ENCODE data around the gene OR52N4. TPM values are rescaled to one million over a fixed set of nuclear protein-coding genes. Genes with fewer than 3 reads are reported as not detected.
"Not testable (repeated sequence)": the region's sequence is repeated elsewhere in the genome, so short reads cannot be mapped to it uniquely, and the experiment has no call there.

OR52N4 gene
- total RNA-seq: under 1 TPM; 0.74 to 0.99 TPM

GRCh38 chr11:5753943-5754342, at the start of gene OR52N4:
Gene OR52N4, plus strand, starts transcription at chr11:5754243. Its CDS starts 498 bp downstream, at chr11:5754741.
- no peaks in the 10 kb centered on the region for H3K27me3 Mint-ChIP-seq (ENCODE audit: low read depth)
- CTCF ChIA-PET: no interaction called here
- no peak for DNase-seq
- no peaks in the 10 kb centered on the region for H3K4me1 Mint-ChIP-seq (ENCODE audit: low read depth)
- intact Hi-C loops (cut with micrococcal nuclease): no loop called here
- H3K27ac Mint-ChIP-seq: no peak within 1 kb of the TSS
- H3K4me3 Mint-ChIP-seq: no peak within 1 kb of the TSS
- H3K36me3 Mint-ChIP-seq (ENCODE audit: low read depth): no peaks in the 10 kb centered on the region
- no peaks in the 10 kb centered on the region for H3K9me3 Mint-ChIP-seq

GRCh38 chr11:5705688-5706087, 48.4 kb upstream of the OR52N4 start:
- intact Hi-C loops (cut with micrococcal nuclease): no loop called here
- no peak for DNase-seq

GRCh38 chr11:5712507-5712906, 41.5 kb upstream of the OR52N4 start:
- intact Hi-C loops (cut with micrococcal nuclease): loop anchor here (1.0 kb wide), 3 partner anchors 28 to 236 kb away; no protein-coding TSS in a partner anchor
- H3K4me3 Mint-ChIP-seq: no peak overlapping the region
- peaks cover 3% of the 10 kb centered on the region for H3K4me1 Mint-ChIP-seq (ENCODE audit: low read depth)
- H3K27me3 Mint-ChIP-seq (ENCODE audit: low read depth): no peaks in the 10 kb centered on the region
- no peak for DNase-seq
- CTCF ChIA-PET: interaction anchor here (1.1 to 1.6 kb wide), 5 partner anchors 11 to 236 kb away, joined by 3 to 5 read pairs (median 5); no protein-coding TSS in a partner anchor
- H3K27ac Mint-ChIP-seq: peak overlapping the region; percentile 7
- peaks cover 3% of the 10 kb centered on the region for H3K9me3 Mint-ChIP-seq
- H3K36me3 Mint-ChIP-seq (ENCODE audit: low read depth): peaks cover 24% of the 10 kb centered on the region

More at GRCh38 chr11:5705688-5706087, 48.4 kb upstream of the OR52N4 start:
- Mint-ChIP-seq H3K4me3 (no peak overlapping the region), H3K27me3 (ENCODE audit: low read depth) (no peaks in the 10 kb centered on the region), H3K36me3 (ENCODE audit: low read depth) (peaks cover 57% of the 10 kb centered on the region), H3K4me1 (ENCODE audit: low read depth) (peaks cover 31% of the 10 kb centered on the region), H3K9me3 (no peaks in the 10 kb centered on the region), H3K27ac (no peak overlapping the region)
- CTCF ChIA-PET: interaction anchor here (1.1 kb wide), 1 partner anchor 21 kb away, joined by 5 read pairs; the partner anchor contains the start of gene TRIM5

- peaks cover 7% of the 10 kb centered on the region for H3K9me3 Mint-ChIP-seq
- no peaks in the 10 kb centered on the region for H3K27me3 Mint-ChIP-seq (ENCODE audit: low read depth)
- peaks cover 20% of the 10 kb centered on the region for H3K36me3 Mint-ChIP-seq (ENCODE audit: low read depth)
- intact Hi-C loops (cut with micrococcal nuclease): no loop called here
- no peak for DNase-seq
- CTCF ChIA-PET: interaction anchor here (0.6 to 1.6 kb wide), 5 partner anchors 13 to 114 kb away, joined by 3 to 5 read pairs (median 3); no protein-coding TSS in a partner anchor
- H3K4me1 Mint-ChIP-seq (ENCODE audit: low read depth): peaks cover 3% of the 10 kb centered on the region
- H3K4me3 Mint-ChIP-seq: no peak overlapping the region
- no peak overlapping the region for H3K27ac Mint-ChIP-seq
These were observed 40.3 kb upstream of the OR52N4 start for GRCh38 chr11:5713695-5714094.

GRCh38 chr11:5716518-5716917, 37.5 kb upstream of the OR52N4 start:
- H3K27ac Mint-ChIP-seq; H3K27me3 Mint-ChIP-seq (ENCODE audit: low read depth); H3K4me3 Mint-ChIP-seq; DNase-seq; H3K4me1 Mint-ChIP-seq (ENCODE audit: low read depth); intact Hi-C loops (cut with micrococcal nuclease); H3K9me3 Mint-ChIP-seq; CTCF ChIA-PET: not testable (repeated sequence)
- H3K36me3 Mint-ChIP-seq (ENCODE audit: low read depth): peaks cover 12% of the 10 kb centered on the region

GRCh38 chr11:5719703-5720495, 34.1 kb upstream of the OR52N4 start:
- Mint-ChIP-seq H3K36me3 (ENCODE audit: low read depth) (peaks cover 14% of the 10 kb centered on the region), H3K4me3 (no peak overlapping the region), H3K27ac (no peak overlapping the region), H3K27me3 (ENCODE audit: low read depth) (no peaks in the 10 kb centered on the region), H3K9me3 (peaks cover 7% of the 10 kb centered on the region), H3K4me1 (ENCODE audit: low read depth) (no peaks in the 10 kb centered on the region)
- intact Hi-C loops (cut with micrococcal nuclease): no loop called here
- CTCF ChIA-PET: no interaction called here
- DNase-seq: no peak

- no peak overlapping the region for H3K27ac Mint-ChIP-seq
- no peaks in the 10 kb centered on the region for H3K27me3 Mint-ChIP-seq (ENCODE audit: low read depth)
- H3K36me3 Mint-ChIP-seq (ENCODE audit: low read depth): peaks cover 14% of the 10 kb centered on the region
- CTCF ChIA-PET: no interaction called here
- no peak for DNase-seq
- no peak overlapping the region for H3K4me3 Mint-ChIP-seq
- intact Hi-C loops (cut with micrococcal nuclease): no loop called here
- no peaks in the 10 kb centered on the region for H3K4me1 Mint-ChIP-seq (ENCODE audit: low read depth)
- peaks cover 4% of the 10 kb centered on the region for H3K9me3 Mint-ChIP-seq
These were observed 31.4 kb upstream of the OR52N4 start for GRCh38 chr11:5722622-5723021.

GRCh38 chr11:5726351-5726750, 27.7 kb upstream of the OR52N4 start:
- no peak for DNase-seq
- Mint-ChIP-seq H3K27ac (no peak overlapping the region), H3K4me3 (no peak overlapping the region), H3K4me1 (ENCODE audit: low read depth) (no peaks in the 10 kb centered on the region), H3K27me3 (ENCODE audit: low read depth) (no peaks in the 10 kb centered on the region), H3K36me3 (ENCODE audit: low read depth) (peaks cover 5% of the 10 kb centered on the region), H3K9me3 (no peaks in the 10 kb centered on the region)
- intact Hi-C loops (cut with micrococcal nuclease): no loop called here
- CTCF ChIA-PET: interaction anchor here (0.9 kb wide), 1 partner anchor 13 kb away, joined by 3 read pairs; no protein-coding TSS in a partner anchor

GRCh38 chr11:5727691-5728090, 26.4 kb upstream of the OR52N4 start:
- Mint-ChIP-seq H3K9me3 (no peaks in the 10 kb centered on the region), H3K27ac (no peak overlapping the region), H3K4me3 (no peak overlapping the region), H3K36me3 (ENCODE audit: low read depth) (peaks cover 4% of the 10 kb centered on the region), H3K4me1 (ENCODE audit: low read depth) (no peaks in the 10 kb centered on the region), H3K27me3 (ENCODE audit: low read depth) (no peaks in the 10 kb centered on the region)
- CTCF ChIA-PET: no interaction called here
- intact Hi-C loops (cut with micrococcal nuclease): no loop called here
- no peak for DNase-seq

- intact Hi-C loops (cut with micrococcal nuclease): no loop called here
- Mint-ChIP-seq H3K4me3 (no peak within 1 kb of the TSS), H3K27ac (no peak within 1 kb of the TSS), H3K36me3 (ENCODE audit: low read depth) (peaks cover 15% of the 10 kb centered on the region), H3K27me3 (ENCODE audit: low read depth) (no peaks in the 10 kb centered on the region), H3K4me1 (ENCODE audit: low read depth) (no peaks in the 10 kb centered on the region), H3K9me3 (peaks cover 4% of the 10 kb centered on the region)
- CTCF ChIA-PET: no interaction called here
- DNase-seq: no peak
These were observed 17.6 kb upstream of the OR52N4 start, which contains the start of gene OR56B1 for GRCh38 chr11:5736396-5736795. Gene OR56B1, plus strand, starts transcription at chr11:5736448. Its CDS starts 69 bp downstream, at chr11:5736517.

- no peak for DNase-seq
- Mint-ChIP-seq H3K4me1 (ENCODE audit: low read depth) (no peaks in the 10 kb centered on the region), H3K27me3 (ENCODE audit: low read depth) (no peaks in the 10 kb centered on the region), H3K27ac (no peak overlapping the region), H3K4me3 (no peak overlapping the region), H3K36me3 (ENCODE audit: low read depth) (peaks cover 20% of the 10 kb centered on the region), H3K9me3 (peaks cover 11% of the 10 kb centered on the region)
- intact Hi-C loops (cut with micrococcal nuclease): no loop called here
- CTCF ChIA-PET: no interaction called here
These were observed 17.0 kb upstream of the OR52N4 start for GRCh38 chr11:5737091-5737490.

GRCh38 chr11:5737670-5738392, 16.2 kb upstream of the OR52N4 start:
- no peak for DNase-seq
- peaks cover 20% of the 10 kb centered on the region for H3K36me3 Mint-ChIP-seq (ENCODE audit: low read depth)
- no peaks in the 10 kb centered on the region for H3K27me3 Mint-ChIP-seq (ENCODE audit: low read depth)
- H3K4me1 Mint-ChIP-seq (ENCODE audit: low read depth): no peaks in the 10 kb centered on the region
- peaks cover 13% of the 10 kb centered on the region for H3K9me3 Mint-ChIP-seq
- intact Hi-C loops (cut with micrococcal nuclease): no loop called here
- CTCF ChIA-PET: no interaction called here
- no peak overlapping the region for H3K27ac Mint-ChIP-seq
- no peak overlapping the region for H3K4me3 Mint-ChIP-seq
